GM21528 (cell line): ENCODE results near the gene PPP1R3F.
"Not testable (repeated sequence)": the region's sequence is repeated elsewhere in the genome, so short reads cannot be mapped to it uniquely, and the experiment has no call there.

Experiments used
- ATAC-seq: cut with Tn5 transposase; IDR thresholded peaks from one replicate; pipeline ENCODE4 v1.9.1; 2021; ENCODE audit warnings: mild to moderate bottlenecking, moderate library complexity; ENCODE audit not compliant: unreplicated experiment, low FRiP score

Gene PPP1R3F

DNA sequence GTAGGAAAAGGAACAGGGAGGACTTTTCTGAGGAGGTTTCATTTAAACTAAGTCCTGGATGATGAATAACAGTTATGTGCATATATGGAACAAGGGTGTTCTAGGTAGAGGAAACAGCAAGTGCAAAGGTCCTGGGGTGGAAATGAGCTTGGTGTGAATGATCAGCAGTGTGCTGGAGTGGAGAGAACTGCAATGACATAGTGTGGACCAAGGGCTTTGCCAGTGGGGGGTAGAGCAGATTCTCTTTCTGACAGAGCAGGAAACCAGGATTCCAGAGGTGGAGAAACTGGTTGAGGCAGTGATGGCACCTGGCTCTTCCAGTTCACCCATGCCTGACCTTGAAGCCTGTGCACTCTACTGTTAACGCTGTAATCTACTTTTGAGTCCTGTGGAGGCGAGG is 1.7 kb downstream of the PPP1R3F start:
- no peak for ATAC-seq

DNA sequence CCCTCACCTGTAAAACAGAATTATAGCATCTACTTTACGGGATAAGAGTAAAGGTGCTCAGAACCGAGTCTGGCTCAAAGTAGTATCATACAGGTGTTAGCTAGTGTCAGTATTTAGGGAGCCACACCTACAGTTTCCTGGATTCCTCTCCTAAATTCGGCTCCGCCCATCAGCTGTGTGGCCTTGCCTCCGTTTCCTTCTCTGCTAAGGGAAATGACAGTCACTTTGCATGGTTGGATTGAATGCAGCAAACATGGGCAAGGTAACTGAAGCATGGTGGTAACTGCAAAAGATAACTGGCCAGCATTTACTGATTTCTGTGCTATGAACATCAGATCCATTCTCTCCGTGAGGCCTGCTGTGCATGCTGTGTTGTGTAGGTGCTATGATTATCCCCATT is 2.8 kb downstream of the PPP1R3F start:
- no peak for ATAC-seq

DNA sequence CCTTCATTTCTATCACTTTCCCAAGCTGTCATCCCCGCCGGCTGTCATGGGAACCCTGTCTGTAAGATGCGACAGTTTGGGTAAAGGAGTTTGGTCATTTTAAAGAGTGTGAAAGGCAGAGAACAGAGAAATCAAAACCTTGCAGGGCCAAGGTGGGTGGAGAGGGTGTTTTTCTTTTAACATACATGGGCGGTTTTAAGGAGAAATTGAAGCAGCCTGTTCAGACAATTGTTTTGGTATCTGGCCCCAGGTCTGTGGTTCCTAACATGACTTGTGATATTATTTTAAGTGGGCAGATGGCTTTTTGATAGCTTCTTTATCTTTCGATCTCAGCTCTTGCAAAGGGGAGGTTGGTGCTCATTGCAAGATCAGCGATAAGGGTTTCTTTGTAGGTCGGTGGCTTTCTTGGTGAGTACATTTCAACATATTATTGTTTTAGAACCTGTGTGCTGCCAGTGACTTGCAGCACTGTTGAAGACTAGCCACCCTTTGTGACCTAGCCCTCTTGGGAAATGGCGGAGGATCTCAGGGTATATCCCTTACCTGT is 3.7 kb downstream of the PPP1R3F start:
- ATAC-seq: no peak

DNA sequence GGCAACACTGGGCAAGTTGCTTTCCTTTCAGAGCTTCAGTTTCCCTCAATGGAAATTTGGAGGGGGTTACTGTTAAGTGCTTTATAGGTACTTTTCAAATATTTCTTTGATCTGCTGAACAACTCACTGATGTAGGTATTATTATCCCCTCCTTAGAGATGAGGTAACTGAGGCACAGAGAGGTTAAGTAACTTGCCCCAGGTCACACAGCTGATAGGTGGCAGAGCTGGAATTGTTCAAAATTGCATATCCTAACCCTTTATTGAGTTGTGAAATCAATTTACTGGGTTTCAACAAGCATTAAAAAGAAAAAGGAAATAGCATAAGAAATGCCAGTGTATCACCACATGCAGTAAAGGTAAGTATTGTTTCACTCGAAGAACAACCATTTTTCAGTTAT is 6.6 kb downstream of the PPP1R3F start:
- ATAC-seq: no peak

DNA sequence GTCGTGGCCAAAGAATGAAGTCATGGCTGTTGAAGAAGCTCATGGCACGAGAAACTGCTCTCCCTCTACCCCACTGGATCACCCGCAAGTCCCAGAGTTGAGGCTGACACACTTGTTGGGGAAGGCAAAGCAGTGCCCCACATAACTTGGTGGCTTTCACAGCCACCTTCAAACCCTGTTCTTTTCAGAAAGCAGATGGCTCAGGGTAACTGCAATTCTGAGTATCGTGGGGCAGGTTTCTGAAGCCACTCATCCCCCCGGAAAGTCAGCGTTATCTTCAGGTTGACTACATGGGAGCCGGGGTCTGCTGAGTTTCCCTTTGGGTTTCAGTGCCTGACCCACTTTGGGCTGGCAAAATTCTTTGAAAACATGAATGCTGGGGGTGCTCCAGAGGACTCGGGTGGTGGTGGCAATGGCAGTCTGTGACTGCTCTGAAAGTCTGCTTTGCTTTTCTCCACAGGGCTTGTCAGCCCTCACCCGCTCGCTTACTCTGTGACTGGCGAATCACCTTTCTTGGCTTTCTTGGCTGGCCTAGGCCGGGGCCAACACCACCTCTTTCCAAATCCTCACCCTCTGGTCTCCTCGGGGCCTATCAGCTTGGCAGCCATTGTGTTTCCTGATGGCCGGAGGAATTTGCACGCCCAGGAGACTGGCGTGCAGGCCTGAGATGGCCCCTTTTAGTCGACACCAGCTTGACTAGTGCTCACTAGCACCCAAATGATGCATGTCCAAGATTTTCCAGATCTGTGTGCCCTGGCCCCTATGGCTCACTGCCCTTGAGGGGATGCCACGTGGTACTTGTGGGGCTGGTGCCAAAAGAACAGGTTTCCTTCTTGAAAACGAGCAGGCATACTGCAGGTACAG is 7.3 kb downstream of the PPP1R3F start:
- no peak for ATAC-seq

DNA sequence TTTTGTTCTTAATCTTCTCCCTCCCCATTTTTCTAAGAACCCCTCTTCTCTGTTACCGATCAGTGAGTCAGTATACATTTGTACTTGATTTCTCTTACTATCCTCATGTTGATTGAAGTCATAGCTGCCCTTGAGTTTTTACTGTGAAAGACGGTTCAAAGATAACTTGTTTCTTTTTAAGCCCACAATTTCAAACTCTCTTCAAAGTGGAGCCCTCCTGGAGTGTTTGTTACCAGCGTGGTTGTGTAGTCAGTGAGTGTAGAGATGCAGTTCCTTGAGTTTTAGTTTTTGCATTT is 7.9 kb downstream of the PPP1R3F start:
- no peak for ATAC-seq

DNA sequence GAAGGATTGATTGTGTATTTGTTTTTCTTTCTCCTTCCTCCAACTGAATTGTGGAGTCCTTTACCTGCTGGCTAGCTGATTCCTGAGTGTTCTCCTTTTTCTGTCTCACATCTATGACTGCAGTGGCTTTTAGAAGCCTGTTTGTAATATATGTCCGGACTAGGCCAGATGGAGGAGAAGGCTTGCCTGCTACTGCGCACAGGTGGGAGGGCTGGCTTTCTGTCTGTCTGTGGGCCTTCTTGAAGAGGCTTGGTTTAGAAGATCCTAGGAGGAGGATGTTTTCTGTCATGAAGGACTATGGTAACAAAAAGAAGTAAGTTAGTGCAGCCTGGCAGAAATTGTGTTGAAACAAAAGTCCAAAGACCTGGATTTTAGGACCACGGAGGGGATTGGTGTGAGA is 8.5 kb downstream of the PPP1R3F start:
- ATAC-seq: no peak

DNA sequence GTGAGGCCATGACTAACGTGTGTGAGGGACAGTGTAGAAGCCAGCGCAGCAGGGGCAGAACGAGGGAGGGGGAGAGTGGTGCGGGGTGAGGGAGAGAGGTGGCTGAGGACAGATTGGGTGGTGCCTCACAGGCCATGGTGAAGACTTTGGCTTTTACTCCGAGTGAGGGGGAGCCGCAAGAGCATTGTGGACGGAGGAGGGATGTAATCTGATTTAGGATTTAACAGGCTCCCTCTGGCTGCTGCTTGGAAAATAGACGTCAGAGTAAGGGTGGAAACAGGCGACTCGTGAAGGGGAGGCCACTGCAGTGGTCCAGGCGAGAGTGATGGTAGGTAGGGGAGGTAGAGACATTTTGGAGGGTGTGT is 13.0 kb downstream of the PPP1R3F start:
- no peak for ATAC-seq

DNA sequence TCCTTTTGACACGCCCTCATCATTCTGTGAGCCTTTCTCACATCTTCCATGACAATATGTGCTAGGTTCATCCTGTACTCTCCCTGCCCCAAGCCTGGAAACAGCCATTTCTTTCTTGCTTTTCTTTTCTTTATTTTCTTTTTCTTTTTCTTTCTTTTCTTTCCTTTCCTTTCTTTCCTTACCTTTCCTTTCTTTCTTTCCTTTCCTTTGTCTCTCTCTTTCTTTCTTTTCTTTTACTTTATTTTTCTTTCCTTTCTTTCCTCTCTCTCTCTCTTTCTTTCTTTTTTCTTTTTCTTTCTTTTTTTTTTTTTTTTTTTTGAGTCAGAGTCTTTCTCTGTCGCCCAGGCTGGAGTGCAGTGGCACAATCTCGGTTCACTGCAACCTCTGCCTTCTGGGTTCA is 14.6 kb downstream of the PPP1R3F start:
- no peak for ATAC-seq

DNA sequence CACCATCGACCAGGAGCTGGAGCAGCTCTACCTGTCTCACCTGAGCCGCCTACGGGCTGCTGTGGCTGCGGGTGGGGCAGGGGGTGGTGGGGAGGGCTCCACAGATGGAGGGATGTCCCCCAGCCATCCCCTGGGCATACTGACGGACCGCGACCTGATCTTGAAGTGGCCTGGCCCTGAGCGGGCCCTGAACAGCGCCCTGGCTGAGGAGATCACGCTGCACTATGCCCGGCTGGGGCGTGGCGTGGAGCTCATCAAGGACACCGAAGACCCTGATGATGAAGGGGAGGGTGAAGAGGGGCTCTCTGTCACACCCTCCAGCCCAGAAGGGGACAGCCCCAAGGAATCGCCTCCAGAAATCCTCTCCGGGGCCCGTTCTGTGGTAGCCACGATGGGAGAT is 16.5 kb downstream of the PPP1R3F start:
- no peak for ATAC-seq

DNA sequence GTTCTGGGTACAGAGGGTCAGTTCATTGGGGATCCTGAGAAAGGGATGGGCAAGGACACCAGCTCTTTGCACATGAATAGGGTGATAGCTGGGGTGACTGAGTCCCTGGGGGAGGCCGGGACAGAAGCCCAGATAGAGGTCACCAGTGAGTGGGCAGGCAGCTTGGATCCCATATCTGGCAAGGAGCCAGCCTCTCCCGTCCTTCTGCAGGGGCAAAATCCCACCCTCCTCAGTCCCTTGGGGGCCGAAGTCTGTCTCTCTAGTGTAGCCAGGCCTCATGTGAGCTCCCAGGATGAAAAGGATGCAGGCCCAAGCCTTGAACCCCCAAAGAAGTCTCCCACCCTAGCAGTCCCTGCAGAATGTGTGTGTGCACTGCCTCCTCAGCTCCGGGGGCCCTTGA is 17.0 kb downstream of the PPP1R3F start:
- ATAC-seq: no peak

DNA sequence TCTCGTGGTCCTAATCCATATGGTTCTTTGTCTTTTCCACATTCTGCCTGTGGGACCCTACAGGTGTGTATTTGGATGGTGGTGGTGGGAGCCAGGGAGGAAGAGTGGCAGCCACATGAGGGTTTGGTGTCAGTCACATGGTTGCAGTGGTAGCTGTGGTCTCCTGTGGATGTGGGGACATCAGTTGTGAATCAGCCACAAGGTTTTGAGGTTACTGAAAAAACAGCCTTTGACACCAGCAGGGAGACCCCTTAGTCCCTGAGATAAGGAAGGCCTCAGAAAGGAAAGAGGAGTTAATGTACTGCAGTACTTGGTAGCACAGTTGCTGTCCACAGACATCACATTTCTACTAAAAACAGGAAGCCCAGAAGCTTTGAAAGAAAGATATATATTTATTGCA is 18.1 kb downstream of the PPP1R3F start:
- ATAC-seq: no peak

DNA sequence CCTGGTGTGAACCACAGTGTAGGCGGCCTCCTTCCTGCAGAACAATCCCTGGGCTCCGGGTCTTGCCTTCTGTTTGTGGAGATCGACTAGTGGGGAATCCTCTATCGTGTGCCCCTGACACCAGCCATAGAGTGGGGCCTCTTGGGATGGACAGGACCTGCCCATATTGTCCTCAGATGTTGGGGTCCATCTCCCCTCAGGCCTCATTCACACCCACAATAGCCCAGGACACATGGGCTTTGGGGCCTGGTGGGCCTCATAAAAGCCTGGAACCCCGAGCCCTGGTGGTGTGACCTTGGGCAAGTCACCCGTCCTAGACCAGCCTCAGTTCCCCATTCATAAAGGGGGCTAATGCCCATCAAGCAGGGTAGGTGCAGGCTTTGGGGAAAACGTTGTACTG is 20.6 kb downstream of the PPP1R3F start:
- no peak for ATAC-seq

DNA sequence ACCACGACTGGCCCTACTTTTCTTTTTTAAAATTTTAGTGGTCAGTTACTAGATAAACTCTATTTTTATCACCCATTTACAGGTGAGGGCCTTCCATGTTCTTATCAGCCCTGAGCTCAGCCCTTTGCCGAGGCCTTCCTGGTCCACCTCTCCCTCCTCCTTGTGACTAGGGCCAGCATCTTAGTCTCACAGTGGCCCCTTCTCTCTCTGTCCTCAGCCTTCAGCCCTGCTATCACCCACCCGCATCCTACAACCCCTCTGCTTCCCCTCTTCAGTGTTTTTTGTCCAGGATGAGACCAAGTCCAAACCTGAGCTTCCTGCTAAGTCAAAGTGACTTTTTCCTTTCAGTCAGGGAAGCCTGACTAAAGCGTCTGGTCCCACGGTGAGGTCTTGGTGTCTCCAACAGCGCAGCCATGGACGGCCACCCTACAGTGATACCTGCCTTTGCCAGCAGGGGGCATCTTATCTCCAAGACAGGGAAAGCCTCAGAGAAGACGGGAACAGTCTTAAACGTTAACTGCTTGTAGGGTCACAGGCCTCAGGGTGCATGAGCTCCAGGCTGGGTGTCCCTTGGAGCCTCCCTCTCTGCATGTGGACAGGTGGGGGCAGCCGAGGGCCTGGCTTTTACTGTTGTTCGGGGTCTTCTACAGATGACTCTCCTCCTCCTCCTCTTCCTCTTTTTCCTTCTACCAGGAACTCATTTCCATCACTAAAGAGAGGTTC is 22.2 kb downstream of the PPP1R3F start:
- no peak for ATAC-seq

DNA sequence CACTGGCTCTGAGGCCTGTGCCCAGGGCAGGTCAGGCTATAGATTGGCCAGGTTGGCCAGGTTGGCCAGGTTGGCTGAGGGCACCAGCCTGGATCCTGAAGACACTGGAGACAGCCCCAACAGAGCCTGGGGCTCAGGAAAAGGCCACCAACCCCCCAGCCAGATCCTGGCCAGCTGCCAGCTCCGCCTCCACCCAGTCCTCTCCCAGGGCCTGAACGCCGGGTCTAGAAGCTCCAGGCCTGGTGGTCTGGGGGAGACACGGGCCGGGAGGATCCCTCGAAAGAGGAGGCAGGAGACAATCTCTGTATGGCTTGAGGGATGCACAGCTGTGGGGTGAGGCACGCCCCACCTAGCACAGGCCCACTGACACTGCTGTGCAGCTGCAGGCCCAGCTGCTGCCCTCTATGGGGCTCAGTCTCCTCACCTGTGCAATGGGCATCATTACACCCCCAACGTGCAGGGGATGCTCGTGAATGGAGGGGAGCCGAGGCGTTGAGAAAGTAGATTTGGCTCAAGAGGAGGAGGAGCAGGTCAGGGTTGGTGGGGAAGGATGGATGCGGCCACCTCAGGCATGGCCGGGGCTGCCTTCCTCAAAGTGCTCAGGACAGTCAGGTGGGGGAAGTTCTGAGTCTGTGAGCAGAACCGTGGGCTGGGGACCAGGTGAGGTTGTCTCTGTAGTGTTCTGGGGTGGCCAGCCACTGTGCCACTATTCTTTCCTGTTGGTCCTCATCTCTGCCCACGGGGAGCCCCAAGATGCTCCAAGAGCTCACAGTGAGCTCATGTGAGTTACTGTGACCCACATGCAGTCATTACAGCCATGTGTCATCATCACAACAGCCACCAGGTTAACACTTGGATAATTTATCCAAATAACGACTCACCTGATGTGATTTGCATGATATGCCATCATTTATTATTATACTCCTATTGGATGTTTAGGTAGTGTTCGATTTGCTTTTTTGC is 23.1 kb downstream of the PPP1R3F start:
- no peak for ATAC-seq

DNA sequence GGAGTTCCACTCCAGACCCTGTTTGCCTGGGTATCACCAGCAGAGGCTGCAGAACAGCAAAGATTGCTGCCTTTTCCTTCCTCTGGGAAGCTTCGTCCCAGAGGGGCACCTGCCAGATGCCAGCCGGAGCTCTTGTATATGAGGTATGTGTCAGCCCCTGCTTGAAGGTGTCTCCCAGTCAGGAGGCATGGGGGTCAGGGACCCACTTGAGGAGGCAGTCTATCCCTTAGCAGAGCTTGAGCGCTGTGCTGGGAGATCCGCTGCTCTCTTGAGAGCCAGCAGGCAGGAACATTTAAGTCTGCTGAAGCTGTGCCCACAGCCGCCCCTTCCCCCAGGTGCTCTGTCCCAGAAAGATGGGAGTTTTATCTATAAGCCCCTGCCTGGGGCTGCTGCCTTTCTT is 29.7 kb downstream of the PPP1R3F start:
- not testable (repeated sequence) for ATAC-seq

DNA sequence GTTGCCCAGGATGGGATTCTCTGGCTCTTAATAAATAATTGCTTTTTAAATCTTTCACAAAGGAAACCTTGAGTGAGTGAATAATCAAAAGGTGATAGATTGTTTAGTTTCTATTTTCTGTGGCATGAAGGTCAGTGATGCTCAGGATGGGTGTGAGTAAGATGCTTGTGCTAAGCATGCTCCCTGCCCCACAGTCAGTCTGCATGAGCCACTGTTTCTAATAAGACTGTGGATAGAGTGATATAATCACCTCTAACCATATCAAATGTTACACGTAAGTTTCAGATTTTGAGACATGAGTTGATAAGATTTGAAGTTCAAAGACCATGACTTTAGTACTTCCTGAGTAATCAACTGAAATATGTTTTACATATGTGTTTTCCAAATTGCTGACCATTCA is 31.1 kb downstream of the PPP1R3F start:
- ATAC-seq: no peak

DNA sequence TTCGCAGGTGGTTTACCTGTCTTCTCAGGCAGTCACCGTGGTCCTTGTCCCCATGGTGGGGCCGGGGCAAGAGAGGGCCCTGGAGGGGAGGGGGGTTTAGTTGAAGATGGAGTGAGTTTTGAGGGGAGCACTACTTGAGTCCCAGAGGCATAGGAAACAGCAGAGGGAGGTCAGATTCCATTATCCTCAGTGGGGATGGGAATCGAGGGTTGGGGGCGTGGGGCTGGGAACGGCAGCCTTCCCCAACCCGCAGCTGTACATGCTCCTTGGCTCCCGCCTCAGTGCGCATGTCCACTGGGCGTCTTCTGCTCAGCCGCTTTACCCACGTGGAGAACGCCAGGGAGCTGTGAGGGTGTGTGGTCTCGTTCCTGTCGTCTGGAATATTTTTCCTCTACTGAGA is 33.8 kb downstream of the PPP1R3F start, which contains the start of gene GAGE10:
Gene GAGE10 (plus strand): TSS at position 301 of the 400 bp plus-strand sequence. CDS start 1,214 bp downstream, outside the sequence.
- no peak for ATAC-seq

DNA sequence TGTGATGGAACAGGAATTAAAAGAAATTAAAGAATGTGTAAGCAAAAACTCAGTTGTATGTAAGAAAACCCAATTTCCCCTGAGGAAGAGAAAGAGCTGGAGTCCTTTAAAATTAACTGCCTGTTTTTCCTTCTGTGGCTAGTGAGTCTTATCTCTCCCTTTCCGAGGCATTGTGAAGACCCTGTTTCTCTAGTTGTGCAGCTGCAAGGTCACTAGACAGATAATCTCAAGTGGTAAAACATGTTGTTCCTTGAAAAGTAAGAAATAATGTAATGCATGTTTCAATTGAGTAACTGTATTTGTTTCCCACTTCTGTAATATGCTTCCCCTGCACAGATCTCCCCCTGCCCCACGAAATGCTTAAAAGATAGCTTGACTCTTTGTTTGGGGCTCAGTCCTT is 38.2 kb downstream of the PPP1R3F start:
- not testable (repeated sequence) for ATAC-seq

DNA sequence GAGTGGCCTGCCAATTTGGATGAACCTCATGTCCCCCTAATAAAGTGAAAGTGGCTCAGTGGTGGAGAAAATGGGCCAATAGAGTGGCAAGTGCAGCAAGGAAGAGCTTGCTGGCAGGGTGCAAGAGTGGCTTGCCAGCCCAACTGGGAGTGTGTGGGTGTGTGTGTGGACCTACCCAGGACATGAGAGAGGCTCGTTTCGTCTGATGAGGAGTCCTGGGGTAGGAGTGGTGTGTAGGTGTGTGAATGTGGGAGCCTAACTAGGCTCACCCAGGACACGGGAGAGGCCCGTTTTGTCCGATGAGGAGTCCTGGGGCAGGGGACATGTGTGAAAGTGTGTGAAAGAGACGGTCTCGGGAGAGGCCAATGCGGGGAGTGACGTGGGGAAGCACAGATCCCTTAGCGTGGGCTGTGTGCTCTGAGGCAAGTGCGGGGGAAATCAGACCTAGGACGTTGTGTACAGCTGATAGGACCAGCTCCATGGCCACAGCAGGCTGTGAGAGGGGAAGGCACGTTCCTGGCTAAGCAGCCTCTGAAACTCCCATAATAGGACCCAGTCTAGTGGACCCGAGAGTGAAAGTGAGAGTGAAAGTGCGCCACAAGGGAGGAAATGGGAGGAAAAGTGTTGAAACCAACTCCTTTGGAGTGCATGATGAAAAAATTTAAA is 39.1 kb downstream of the PPP1R3F start:
- no peak for ATAC-seq
